Kidney epithelial cell (primary cell): Measurements from ENCODE around the gene ADCY10. TPM values are rescaled to one million over a fixed set of nuclear protein-coding genes. Genes with fewer than 3 reads are reported as not detected.
"Not testable (repeated sequence)": the region's sequence is repeated elsewhere in the genome, so short reads cannot be mapped to it uniquely, and the experiment has no call there.

Experiments
- DNase-seq: peaks from one replicate; pipeline ENCODE4 v3.0.0-alpha.2; 2010; ENCODE audit warnings: low read depth
- H3K27me3 ChIP-seq: 2 replicates; pipeline ENCODE4 v1.6.0; 2011; ENCODE audit warnings: low read length; ENCODE audit not compliant: control insufficient read depth, insufficient read depth
- H3K36me3 ChIP-seq: 2 replicates; pipeline ENCODE4 v1.5.1; 2011; ENCODE audit warnings: low read length; ENCODE audit not compliant: control insufficient read depth, insufficient read depth
- H3K4me3 ChIP-seq: 2 replicates; pipeline ENCODE4 v1.5.1; 2011; ENCODE audit warnings: low read depth, mild to moderate bottlenecking, control low read depth, low read length
- total RNA-seq: library from RNA; depleted of rRNA; stranded (reverse); fragments of >200 nt; gene quantifications from 2 replicates; pipeline ENCODE4 v1.2.3, GENCODE V29; 2015
- TF ChIP-seq, protein P1 (sequence below): IDR thresholded peaks from 2 replicates; pipeline ENCODE4 v1.5.1; 2011; ENCODE audit warnings: mild to moderate bottlenecking, moderate library complexity, low read length, control low read depth, inconsistent platforms; ENCODE audit not compliant: insufficient read depth, poor library complexity, severe bottlenecking

Gene ADCY10
- total RNA-seq, 1 donor from 2014 or later: not detected

DNA sequence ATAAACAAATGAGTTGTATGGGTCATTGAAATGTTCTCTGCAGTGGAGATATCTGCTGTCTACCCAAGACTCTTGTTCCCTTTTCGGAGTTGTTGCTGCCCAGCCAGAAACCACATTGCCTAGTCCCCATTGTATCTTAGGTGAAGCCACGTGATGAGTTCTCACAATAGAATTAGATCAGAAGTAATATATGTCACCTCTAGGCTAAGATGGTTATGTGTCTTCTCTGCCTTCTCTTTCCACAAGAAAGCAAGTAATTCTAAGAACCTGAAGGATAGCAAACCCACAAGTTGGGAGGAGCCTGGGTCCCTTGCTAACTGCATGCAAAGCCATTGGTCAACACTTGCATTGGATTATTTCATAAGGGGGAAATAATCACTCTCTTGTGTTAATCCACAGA lies 76.6 kb downstream of the ADCY10 start:
- TF ChIP-seq, protein P1, sequence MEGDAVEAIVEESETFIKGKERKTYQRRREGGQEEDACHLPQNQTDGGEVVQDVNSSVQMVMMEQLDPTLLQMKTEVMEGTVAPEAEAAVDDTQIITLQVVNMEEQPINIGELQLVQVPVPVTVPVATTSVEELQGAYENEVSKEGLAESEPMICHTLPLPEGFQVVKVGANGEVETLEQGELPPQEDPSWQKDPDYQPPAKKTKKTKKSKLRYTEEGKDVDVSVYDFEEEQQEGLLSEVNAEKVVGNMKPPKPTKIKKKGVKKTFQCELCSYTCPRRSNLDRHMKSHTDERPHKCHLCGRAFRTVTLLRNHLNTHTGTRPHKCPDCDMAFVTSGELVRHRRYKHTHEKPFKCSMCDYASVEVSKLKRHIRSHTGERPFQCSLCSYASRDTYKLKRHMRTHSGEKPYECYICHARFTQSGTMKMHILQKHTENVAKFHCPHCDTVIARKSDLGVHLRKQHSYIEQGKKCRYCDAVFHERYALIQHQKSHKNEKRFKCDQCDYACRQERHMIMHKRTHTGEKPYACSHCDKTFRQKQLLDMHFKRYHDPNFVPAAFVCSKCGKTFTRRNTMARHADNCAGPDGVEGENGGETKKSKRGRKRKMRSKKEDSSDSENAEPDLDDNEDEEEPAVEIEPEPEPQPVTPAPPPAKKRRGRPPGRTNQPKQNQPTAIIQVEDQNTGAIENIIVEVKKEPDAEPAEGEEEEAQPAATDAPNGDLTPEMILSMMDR: no peak
- H3K4me3 ChIP-seq: no peak overlapping the region
- no peaks in the 10 kb centered on the region for H3K27me3 ChIP-seq

DNA sequence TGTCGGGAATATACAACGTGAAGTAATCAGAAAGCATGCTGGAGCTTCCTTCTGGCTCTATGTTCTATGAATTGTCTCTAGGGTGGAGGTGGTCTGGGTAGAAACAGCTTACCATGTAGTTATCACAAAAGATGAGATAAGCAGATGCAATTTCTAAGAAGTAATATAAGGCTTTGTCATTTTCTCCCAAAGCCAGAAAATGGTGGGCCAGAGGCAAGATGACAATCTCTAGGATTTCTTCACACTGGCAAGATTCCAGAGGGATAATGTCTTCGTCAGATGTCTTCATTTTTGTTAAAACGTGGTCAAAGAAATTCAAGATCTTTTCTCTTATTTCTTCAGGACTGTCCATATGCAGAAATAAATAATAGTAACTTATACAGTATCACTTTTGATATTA lies 77.7 kb downstream of the ADCY10 start:
- no peak overlapping the region for H3K4me3 ChIP-seq
- TF ChIP-seq, protein P1: no peak
- no peaks in the 10 kb centered on the region for H3K27me3 ChIP-seq
- DNase-seq: no peak
- H3K36me3 ChIP-seq: no peaks in the 10 kb centered on the region

More for the DNA sequence above, 76.6 kb downstream of the ADCY10 start:
- H3K36me3 ChIP-seq: no peaks in the 10 kb centered on the region
- no peak for DNase-seq

DNA sequence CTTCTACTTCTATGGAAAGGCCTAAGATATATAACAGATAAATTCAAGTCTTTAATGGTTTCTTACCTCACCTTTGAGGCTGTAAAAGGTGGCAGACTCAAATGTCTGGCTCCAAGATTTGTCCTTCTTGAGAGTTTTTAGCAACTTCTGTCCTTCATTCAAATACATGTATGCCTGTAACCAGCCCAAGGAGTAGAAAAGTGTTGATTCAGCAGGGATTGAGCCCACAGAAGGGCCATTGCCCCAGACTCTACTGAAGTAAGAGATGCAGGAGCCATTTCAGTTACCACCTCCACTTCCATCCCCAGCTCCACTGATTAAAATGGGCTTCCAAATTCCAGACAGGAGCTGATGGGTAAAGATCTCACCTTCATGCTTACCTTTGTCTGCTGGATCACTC lies 80.0 kb downstream of the ADCY10 start:
- TF ChIP-seq, protein P1: no peak

DNA sequence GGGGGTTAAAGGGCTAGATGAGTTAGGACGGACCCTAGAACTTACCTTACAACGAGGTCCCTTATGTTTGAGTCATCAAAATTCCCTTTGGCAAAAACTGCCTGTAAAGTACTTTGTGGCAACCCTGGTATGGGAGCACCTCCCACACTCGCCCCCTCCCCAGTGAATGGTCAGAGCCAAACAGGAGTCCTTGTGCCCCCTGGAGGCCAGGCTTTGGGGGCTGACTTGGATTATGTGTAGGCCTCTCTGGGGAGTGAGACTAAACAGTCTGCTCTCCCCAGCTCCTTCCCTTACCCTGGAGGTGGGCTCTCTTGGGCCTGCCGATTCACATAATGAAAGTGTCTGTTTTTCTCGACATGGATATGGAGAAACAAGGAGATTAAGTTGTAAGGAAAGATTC lies 81.2 kb downstream of the ADCY10 start:
- DNase-seq: no peak
- Histone ChIP-seq H3K36me3 (no peaks in the 10 kb centered on the region), H3K27me3 (no peaks in the 10 kb centered on the region), H3K4me3 (no peak overlapping the region)
- TF ChIP-seq, protein P1: no peak

More for the DNA sequence above, 80.0 kb downstream of the ADCY10 start:
- DNase-seq: no peak
- H3K4me3 ChIP-seq: no peak overlapping the region
- H3K27me3 ChIP-seq: no peaks in the 10 kb centered on the region
- no peaks in the 10 kb centered on the region for H3K36me3 ChIP-seq

DNA sequence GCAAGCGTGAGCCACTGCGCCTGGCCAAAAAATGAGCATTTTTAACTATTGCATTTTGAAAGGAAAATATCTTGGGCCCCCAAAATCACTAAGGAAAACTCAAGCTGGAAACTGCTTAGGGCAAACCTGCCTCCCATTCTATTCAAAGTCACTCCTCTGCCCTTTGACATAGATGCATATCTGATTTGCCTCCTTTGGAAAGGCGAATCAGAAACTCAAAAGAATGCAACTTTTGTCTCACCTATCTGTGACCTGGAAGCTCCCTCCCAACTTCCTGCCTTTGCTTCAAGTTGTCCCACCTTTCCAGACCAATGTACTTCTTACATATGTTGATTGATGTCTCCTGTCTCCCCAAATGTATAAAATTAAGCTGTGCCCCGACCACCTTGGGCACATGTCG lies 83.3 kb downstream of the ADCY10 start:
- H3K4me3 ChIP-seq, H3K36me3 ChIP-seq, H3K27me3 ChIP-seq, DNase-seq: not testable (repeated sequence)

DNA sequence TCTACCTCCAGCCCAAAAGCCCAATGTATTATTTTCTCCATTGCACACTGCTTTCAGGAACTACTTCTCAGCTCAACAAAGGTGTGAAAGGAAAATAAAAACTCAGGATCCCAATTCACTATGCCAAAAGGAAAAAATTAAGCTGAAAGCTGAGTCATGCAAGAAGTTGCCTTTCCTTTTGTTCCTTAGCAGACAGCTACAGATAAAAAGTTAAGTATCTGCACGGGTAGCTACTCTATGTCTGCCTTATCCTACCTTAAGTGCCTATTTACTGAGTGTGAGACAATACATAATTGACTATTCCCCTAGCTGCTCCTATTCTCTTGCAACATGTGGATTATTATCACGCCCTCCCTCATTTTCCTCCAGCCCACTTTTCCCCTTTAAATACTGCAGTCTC lies 84.1 kb downstream of the ADCY10 start:
- no peaks in the 10 kb centered on the region for H3K27me3 ChIP-seq
- H3K36me3 ChIP-seq: no peaks in the 10 kb centered on the region
- TF ChIP-seq, protein P1: no peak
- no peak overlapping the region for H3K4me3 ChIP-seq
- DNase-seq: no peak
